A549 (cell line): ENCODE measurements around the gene FHIT.

Experiments used
- CEBPB ChIP-seq, 2 experiments: fragments of >200 bp in 1 of 2; sonication (Bioruptor Twin) in 1 of 2; formaldehyde crosslinking in 1 of 2; IDR thresholded peaks; 2 replicates each; pipeline ENCODE4 v1.6.1; 2012 to 2016
- CTCF ChIP-seq: fragments of >200 bp; sonication (Bioruptor Twin); formaldehyde crosslinking; IDR thresholded peaks from 3 replicates; pipeline ENCODE4 v1.5.1; 2016
- EHMT2 ChIP-seq: fragments of 200-600 bp; sonication (generic); IDR thresholded peaks from 2 replicates; pipeline ENCODE4 v1.6.1; 2016; ENCODE audit warnings: antibody characterized with exemption, low read depth, mild to moderate bottlenecking, moderate library complexity
- EP300 ChIP-seq, 2 experiments: fragments of >200 bp; sonication (Bioruptor Twin); formaldehyde crosslinking; IDR thresholded peaks; 2 replicates in 1 of 2; 3 replicates in 1 of 2; pipeline ENCODE4 v1.6.1; 2016 to 2017
- JUN ChIP-seq, 2 experiments: fragments of >200 bp; sonication (Bioruptor Twin); formaldehyde crosslinking; IDR thresholded peaks; 2 replicates in 1 of 2; 3 replicates in 1 of 2; pipeline ENCODE4 v1.6.1; 2016 to 2017
- KDM5A ChIP-seq: fragments of 200-600 bp; sonication (generic); IDR thresholded peaks from 2 replicates; pipeline ENCODE4 v1.6.1; 2016; ENCODE audit warnings: antibody characterized with exemption, mild to moderate bottlenecking
- NPAS2 ChIP-seq: fragments of 250-450 bp; sonication (Bioruptor Pico); IDR thresholded peaks from 2 replicates; pipeline ENCODE4 v1.8.0; 2022; ENCODE audit warnings: mild to moderate bottlenecking, moderate library complexity, borderline replicate concordance
- PBX3 ChIP-seq: IDR thresholded peaks from 2 replicates; pipeline ENCODE4 v1.6.1; 2012
- POLR2A ChIP-seq: IDR thresholded peaks from 2 replicates; pipeline ENCODE4 v1.6.1; 2012; ENCODE audit warnings: mild to moderate bottlenecking, low read length
- POLR2AphosphoS2 ChIP-seq: conservative IDR thresholded peaks from 2 replicates; pipeline ENCODE4 v1.6.1; 2012; ENCODE audit warnings: low read length, improper control_type of control experiment, inconsistent platforms
- RAD21 ChIP-seq, 2 experiments: fragments of >200 bp in 1 of 2; sonication (Bioruptor Twin) in 1 of 2; formaldehyde crosslinking in 1 of 2; IDR thresholded peaks in 1 of 2; conservative IDR thresholded peaks in 1 of 2; 2 replicates in 1 of 2; 3 replicates in 1 of 2; pipeline ENCODE4 v1.6.1; 2012 to 2018; ENCODE audit warnings: inconsistent platforms in 1 of 2
- REST ChIP-seq: fragments of 200-600 bp; sonication (generic); IDR thresholded peaks from 2 replicates; pipeline ENCODE4 v1.6.1; 2016; ENCODE audit warnings: antibody characterized with exemption, mild to moderate bottlenecking, moderate library complexity
- RNF2 ChIP-seq: fragments of 200-600 bp; sonication (generic); IDR thresholded peaks from 2 replicates; pipeline ENCODE4 v1.6.1; 2016; ENCODE audit warnings: low read depth, mild to moderate bottlenecking, antibody characterized with exemption, moderate library complexity, borderline replicate concordance

- no peak for TF ChIP-seq CTCF
- TF ChIP-seq POLR2AphosphoS2, result no peak
- TF ChIP-seq NPAS2 (CRISPR knock-in tag), result no peak
- TF ChIP-seq RAD21 (conservative IDR thresholded peaks at IDR 0.05 in 1 of 2, IDR thresholded peaks at IDR 0.05 in 1 of 2), result no peak
- TF ChIP-seq POLR2A, result no peak
- no peak for TF ChIP-seq RNF2
- no peak for TF ChIP-seq CEBPB (IDR thresholded peaks at IDR 0.05)
- TF ChIP-seq JUN (IDR thresholded peaks at IDR 0.05), result no peak
- TF ChIP-seq PBX3, result no peak
- no peak for TF ChIP-seq REST
- TF ChIP-seq KDM5A, result no peak
- TF ChIP-seq EP300 (IDR thresholded peaks at IDR 0.05), result no peak
- no peak for TF ChIP-seq EHMT2
These were observed 13.0 kb upstream of the FHIT start for GRCh38 chr3:61264281-61264680.
